Endothelial cell of umbilical vein (primary cell): ENCODE results near the gene ZNF516. TPM values are rescaled to one million over a fixed set of nuclear protein-coding genes. Genes with fewer than 3 reads are reported as not detected.

Experiments used
- BruUV-seq: library from RNA; stranded (reverse); fragments of 400-500 nt; replicated peaks from 2 replicates; lab custom pipeline; 2021; lab: Mats Ljungman, UMichigan
- CTCF ChIA-PET: fragments of 300-600, 350-600 bp; sonication (Branson Sonifier 250); formaldehyde crosslinking; loops from one replicate; lab custom pipeline; 2021; ENCODE audit warnings: antibody characterized with exemption, inconsistent platforms; lab: Charles Lee
- POLR2A ChIA-PET: fragments of 300-600, 350-600 bp; sonication (Branson Sonifier 250); formaldehyde crosslinking; loops from one replicate; lab custom pipeline; 2021; ENCODE audit warnings: antibody characterized with exemption, inconsistent platforms; lab: Charles Lee
- DNase-seq: peaks from one replicate; pipeline ENCODE4 v3.0.0-alpha.2; 2011; ENCODE audit warnings: low read depth, low spot score
- FAIRE-seq: peaks from 2 replicates; lab custom pipeline; 2011; peaks lifted over from hg19 to GRCh38; lab: Jason Lieb, UNC
- H2AFZ ChIP-seq: 2 replicates; pipeline ENCODE4 v1.6.0; 2012; ENCODE audit warnings: low read depth, low read length, control low read depth, inconsistent platforms
- H3K27ac ChIP-seq: 2 replicates; pipeline ENCODE4 v1.5.1; 2011; ENCODE audit warnings: low read depth, mild to moderate bottlenecking, control low read depth, low read length, moderate library complexity; ENCODE audit not compliant: insufficient read depth
- H3K27me3 ChIP-seq, 2 experiments: 2 replicates each; pipeline versions ENCODE4 v1.6.0 to v1.6.1; 2011; ENCODE audit warnings: low read length in 2 of 2, mixed read lengths in 1 of 2; ENCODE audit not compliant: control insufficient read depth in 2 of 2, insufficient read depth in 2 of 2
- H3K36me3 ChIP-seq, 2 experiments: 2 replicates in 1 of 2; 3 replicates in 1 of 2; pipeline ENCODE4 v1.5.1; 2011; ENCODE audit warnings: low read length in 2 of 2, mild to moderate bottlenecking in 1 of 2, moderate library complexity in 1 of 2; ENCODE audit not compliant: control insufficient read depth in 2 of 2, insufficient read depth in 2 of 2; ENCODE audit errors: extremely low read depth in 1 of 2
- H3K4me1 ChIP-seq: 3 replicates; pipeline ENCODE4 v1.5.1; 2011; ENCODE audit warnings: mild to moderate bottlenecking, low read length; ENCODE audit not compliant: control insufficient read depth, insufficient read depth; ENCODE audit errors: extremely low read depth
- H3K4me2 ChIP-seq: 2 replicates; pipeline ENCODE4 v1.6.1; 2011; ENCODE audit warnings: low read length, control low read depth, mixed read lengths; ENCODE audit not compliant: insufficient read depth
- H3K4me3 ChIP-seq, 3 experiments: fragments of 200-600 bp in 1 of 3; sonication (generic), shearing (Covaris generic) in 1 of 3; replicated peaks in 1 of 3; 2 replicates each; pipeline ENCODE4 v1.5.1; 2011 to 2016; ENCODE audit warnings: control low read depth in 3 of 3, low read length in 3 of 3, mild to moderate bottlenecking in 2 of 3, inconsistent platforms in 1 of 3, low read depth in 1 of 3, moderate library complexity in 1 of 3; ENCODE audit not compliant: insufficient read depth in 1 of 3
- H3K79me2 ChIP-seq: 2 replicates; pipeline ENCODE4 v1.6.0; 2012; ENCODE audit warnings: low read length, inconsistent platforms; ENCODE audit not compliant: control insufficient read depth, insufficient read depth
- H3K9ac ChIP-seq: replicated peaks from 2 replicates; pipeline ENCODE3; 2011; ENCODE audit warnings: low read length, control low read depth; ENCODE audit not compliant: insufficient read depth; ENCODE audit errors: extremely low read depth
- H3K9me1 ChIP-seq: replicated peaks from 3 replicates; pipeline ENCODE4 v1.6.0; 2011; ENCODE audit warnings: mild to moderate bottlenecking, low read length; ENCODE audit not compliant: control insufficient read depth, insufficient read depth; ENCODE audit errors: extremely low read depth
- H3K9me3 ChIP-seq: replicated peaks from 2 replicates; pipeline ENCODE4 v1.5.1; 2012; ENCODE audit warnings: low read length, inconsistent platforms; ENCODE audit not compliant: control insufficient read depth, insufficient read depth
- H4K20me1 ChIP-seq: replicated peaks from 2 replicates; pipeline ENCODE3; 2011; ENCODE audit warnings: mild to moderate bottlenecking, low read length; ENCODE audit not compliant: control insufficient read depth, insufficient read depth; ENCODE audit errors: extremely low read depth
- FOS ChIP-seq: IDR thresholded peaks from 2 replicates; pipeline ENCODE4 v1.6.1; 2011; ENCODE audit warnings: mild to moderate bottlenecking, low read length, moderate library complexity, borderline replicate concordance; ENCODE audit not compliant: insufficient read depth
- GATA2 ChIP-seq: IDR thresholded peaks from 2 replicates; pipeline ENCODE4 v1.7.0; 2011; ENCODE audit warnings: low read depth, mild to moderate bottlenecking, moderate library complexity, mixed read lengths, low read length; ENCODE audit not compliant: insufficient read length, insufficient read depth
- JUN ChIP-seq: IDR thresholded peaks from 2 replicates; pipeline ENCODE4 v1.6.1; 2011; ENCODE audit warnings: borderline replicate concordance, low read depth; ENCODE audit not compliant: insufficient read length, insufficient read depth
- dilution Hi-C: fragments of 300-500 bp; cut with MboI; formaldehyde crosslinking; loops from one replicate; pipeline ENCODE4 v1.15.0; 2019; ENCODE audit warnings: low sequenced_read_pairs; ENCODE audit not compliant: extremely low pct_ligation_motif_present
- intact Hi-C: fragments of 100-400 bp; cut with micrococcal nuclease; formaldehyde crosslinking; loops from one replicate; pipeline ENCODE4 v1.10.0; 2022
- polyA plus RNA-seq, 4 experiments: library from polyadenylated mRNA; depleted of rRNA in 3 of 4; stranded (reverse) in 3 of 4; unstranded in 1 of 4; fragments of >200 nt; gene quantifications; 2 replicates each; pipeline versions ENCODE4 v1.2.1 to v1.2.3, GENCODE V29; 2011 to 2012; ENCODE audit warnings: missing spikeins in 1 of 4
- total RNA-seq: library from RNA; stranded (reverse); gene quantifications from 2 replicates; pipeline ENCODE4 v1.2.3, GENCODE V29; 2021

Gene ZNF516
- total and polyA plus RNA-seq, 2 donors (not counting 3 experiments of a cell fraction or from before 2014, with no cell fraction given) = 3.6 to 19.1 TPM

DNA sequence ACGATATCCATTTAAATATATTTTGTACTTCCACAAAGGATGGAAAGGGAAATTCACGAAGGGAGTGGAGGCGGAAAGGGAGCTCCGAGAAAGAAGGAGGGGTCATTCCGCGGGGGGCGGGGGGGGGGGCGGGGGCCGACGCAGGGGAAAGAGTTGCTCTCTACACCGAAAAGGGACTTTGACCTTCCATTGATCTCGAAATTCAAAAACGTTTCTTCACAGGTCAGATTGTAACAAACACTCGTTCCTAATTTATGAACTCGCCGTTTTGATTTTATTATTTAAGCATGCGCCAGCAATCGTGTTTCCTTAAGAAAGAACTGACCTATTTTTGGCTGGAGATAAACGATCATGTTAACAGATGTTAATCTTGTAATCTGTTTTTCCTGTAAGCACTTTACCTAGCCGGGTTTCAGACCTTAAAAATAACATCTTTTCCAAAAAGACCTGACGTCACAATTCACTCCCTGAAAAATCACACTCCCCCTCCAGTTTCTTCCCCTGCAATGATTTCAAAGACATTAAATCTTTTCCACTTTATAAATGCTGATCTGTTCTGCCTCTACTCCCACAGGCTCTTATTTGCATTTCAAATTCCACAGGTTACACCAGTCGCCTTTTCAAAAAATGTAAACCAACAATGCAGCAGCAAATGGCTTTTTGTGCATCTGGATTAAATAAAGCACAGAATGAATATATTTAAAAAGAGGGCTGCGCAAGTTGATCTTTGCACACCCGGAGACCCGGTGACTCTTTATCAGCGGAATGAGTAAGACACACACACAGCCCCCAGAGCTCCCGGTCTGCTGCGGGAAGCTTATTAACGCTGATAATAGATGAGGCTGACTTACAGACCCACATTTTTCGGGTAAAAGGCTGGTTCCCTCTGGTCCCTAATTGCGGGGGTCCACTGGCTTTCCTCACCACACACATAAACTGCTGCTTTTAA, 1.6 kb downstream of the ZNF516 start:
- Histone ChIP-seq H3K4me3 (peak overlapping the region; percentile 80 to 97 (median 97)), H2AFZ (peak overlapping the region; percentile 92), H3K9me3 (no peaks in the 10 kb centered on the region), H3K27ac (peak overlapping the region; percentile 60), H3K79me2 (no peaks in the 10 kb centered on the region), H3K9me1 (no peaks in the 10 kb centered on the region), H3K36me3 (no peaks in the 10 kb centered on the region), H3K4me1 (peaks cover 25% of the 10 kb centered on the region), H3K27me3 (peaks cover 9 to 10% of the 10 kb centered on the region in 2 experiments), H4K20me1 (no peaks in the 10 kb centered on the region), H3K9ac (peak overlapping the region; percentile 71), H3K4me2 (peak overlapping the region; percentile 100)
- FAIRE-seq = peak; percentile 26
- ChIA-PET POLR2A (interaction anchor here (0.7 to 1.8 kb wide), 3 partner anchors 9 to 44 kb away, joined by 3 to 7 read pairs (median 3); no protein-coding TSS in a partner anchor), CTCF (interaction anchor here (0.8 to 1.8 kb wide), 9 partner anchors 9 to 715 kb away, joined by 3 to 8 read pairs (median 3); no protein-coding TSS in a partner anchor)
- intact Hi-C loops (loop anchor here (1.0 to 10.0 kb wide), 7 partner anchors 25 to 1996 kb away; partner anchors contain the start of genes CNDP2, TSHZ1, ZNF236 and ZNF407), dilution Hi-C loops (no loop called here)
- no TSS peak for BruUV-seq
- TF ChIP-seq GATA2 (peak; percentile 34), FOS (peak; percentile 27), JUN (no peak)
- DNase-seq = peak; percentile 51
